ENCODE measurements around the gene STK11IP. TPM values are rescaled to one million over a fixed set of nuclear protein-coding genes. Genes with fewer than 3 reads are reported as not detected.

The STK11IP gene
- total RNA-seq, result 39.8 to 47.7 TPM (median 41.0 TPM) in 3 replicates

GRCh38 chr2:219597552-219598307, at the start of gene STK11IP:
Gene STK11IP (plus strand): TSS chr2:219597857. CDS start chr2:219598120, 263 bp downstream.
- peak within 1 kb of the TSS; percentile 96 for H3K4me3 Mint-ChIP-seq
- no peaks in the 10 kb centered on the region for H3K27me3 Mint-ChIP-seq (ENCODE audit: low read depth)
- H3K4me1 Mint-ChIP-seq, result peaks cover 47% of the 10 kb centered on the region
- TF ChIP-seq CTCF (IDR thresholded peaks at IDR 0.05; ENCODE audit: unreplicated experiment), result no peak
- peak within 1 kb of the TSS; percentile 100 for H3K27ac Mint-ChIP-seq
- peak; percentile 84 to 90 for DNase-seq (ENCODE audit: low spot score in 2 of 2, unreplicated experiment in 2 of 2)
- H3K9me3 Mint-ChIP-seq, result no peaks in the 10 kb centered on the region
- H3K36me3 Mint-ChIP-seq, result peaks cover 8% of the 10 kb centered on the region

GRCh38 chr2:219548990-219549389, 48.7 kb upstream of the STK11IP start:
- no peak overlapping the region for H3K4me3 Mint-ChIP-seq
- no peak for DNase-seq (ENCODE audit: low spot score in 2 of 2, unreplicated experiment in 2 of 2)
- peaks cover 24% of the 10 kb centered on the region for H3K27me3 Mint-ChIP-seq (ENCODE audit: low read depth)
- TF ChIP-seq CTCF (IDR thresholded peaks at IDR 0.05; ENCODE audit: unreplicated experiment), result no peak
- peaks cover 18% of the 10 kb centered on the region for H3K4me1 Mint-ChIP-seq
- no peaks in the 10 kb centered on the region for H3K9me3 Mint-ChIP-seq
- no peak overlapping the region for H3K27ac Mint-ChIP-seq
- peaks cover 2% of the 10 kb centered on the region for H3K36me3 Mint-ChIP-seq

GRCh38 chr2:219549619-219550018, 48.0 kb upstream of the STK11IP start:
- peaks cover 6% of the 10 kb centered on the region for H3K36me3 Mint-ChIP-seq
- DNase-seq (ENCODE audit: low spot score in 2 of 2, unreplicated experiment in 2 of 2), result no peak
- H3K9me3 Mint-ChIP-seq, result no peaks in the 10 kb centered on the region
- peaks cover 22% of the 10 kb centered on the region for H3K27me3 Mint-ChIP-seq (ENCODE audit: low read depth)
- peaks cover 13% of the 10 kb centered on the region for H3K4me1 Mint-ChIP-seq
- no peak overlapping the region for H3K27ac Mint-ChIP-seq
- H3K4me3 Mint-ChIP-seq, result no peak overlapping the region
- TF ChIP-seq CTCF (IDR thresholded peaks at IDR 0.05; ENCODE audit: unreplicated experiment), result no peak

GRCh38 chr2:219551441-219552381, 45.9 kb upstream of the STK11IP start:
- Mint-ChIP-seq H3K4me1 (peaks cover 9% of the 10 kb centered on the region), H3K36me3 (peaks cover 17% of the 10 kb centered on the region), H3K27me3 (ENCODE audit: low read depth) (peaks cover 13% of the 10 kb centered on the region), H3K27ac (no peak overlapping the region), H3K9me3 (no peaks in the 10 kb centered on the region), H3K4me3 (peak overlapping the region; percentile 76)
- no peak for TF ChIP-seq CTCF (IDR thresholded peaks at IDR 0.05; ENCODE audit: unreplicated experiment)
- no peak for DNase-seq (ENCODE audit: low spot score in 2 of 2, unreplicated experiment in 2 of 2)

- TF ChIP-seq CTCF (IDR thresholded peaks at IDR 0.05; ENCODE audit: unreplicated experiment), result no peak
- no peaks in the 10 kb centered on the region for H3K9me3 Mint-ChIP-seq
- H3K4me3 Mint-ChIP-seq, result peak overlapping the region; percentile 76
- no peak overlapping the region for H3K27ac Mint-ChIP-seq
- peaks cover 16% of the 10 kb centered on the region for H3K36me3 Mint-ChIP-seq
- peaks cover 9% of the 10 kb centered on the region for H3K4me1 Mint-ChIP-seq
- H3K27me3 Mint-ChIP-seq (ENCODE audit: low read depth), result peaks cover 13% of the 10 kb centered on the region
- peak; percentile 77 to 88 for DNase-seq (ENCODE audit: low spot score in 2 of 2, unreplicated experiment in 2 of 2)
These were observed 45.1 kb upstream of the STK11IP start for GRCh38 chr2:219552382-219553167.

All from mesothelial cell of epicardium (in vitro differentiated cells).